Esophagus squamous epithelium (tissue), 5 donors: ENCODE data around the gene HS3ST2. TPM values are rescaled to one million over a fixed set of nuclear protein-coding genes. Genes with fewer than 3 reads are reported as not detected.

Experiments used
- DNase-seq: peaks from one replicate; lab custom pipeline; 2025; lab: John Stamatoyannopoulos, UW
- H3K27ac ChIP-seq, 4 donors: fragments of 200-600 bp; sonication (generic); one replicate each; pipeline ENCODE4 v1.5.1; 2016 to 2019; ENCODE audit warnings: mild to moderate bottlenecking in 1 of 4
- H3K27me3 ChIP-seq, 4 donors: fragments of 200-600 bp; sonication (generic); 1 replicate in 3 of 4; 2 replicates in 1 of 4; pipeline versions ENCODE4 v1.5.1 to v1.6.0; 2017 to 2021; ENCODE audit warnings: antibody characterized with exemption in 1 of 4
- H3K36me3 ChIP-seq, 3 donors: fragments of 200-600 bp; sonication (generic); one replicate each; pipeline ENCODE4 v1.5.1; 2016 to 2019
- H3K4me1 ChIP-seq, 3 donors: fragments of 200-600 bp; sonication (generic); one replicate each; pipeline ENCODE4 v1.5.1; 2017 to 2019
- H3K4me3 ChIP-seq, 4 donors: fragments of 200-600 bp; sonication (generic); 1 replicate in 3 of 4; 2 replicates in 1 of 4; pipeline ENCODE4 v1.5.1; 2016 to 2019; ENCODE audit warnings: mild to moderate bottlenecking in 2 of 4, moderate library complexity in 1 of 4
- H3K9me3 ChIP-seq, 3 donors: fragments of 200-600 bp; sonication (generic); one replicate each; pipeline ENCODE4 v1.5.1; 2016 to 2019
- CTCF ChIP-seq, 6 experiments: fragments of 450-650 bp in 4 of 6; fragments of 200-600 bp in 2 of 6; sonication (generic) in 2 of 6; IDR thresholded peaks; one replicate each; pipeline ENCODE4 v1.5.1; 2016 to 2019; ENCODE audit warnings: antibody characterized with exemption in 6 of 6, mild to moderate bottlenecking in 4 of 6, moderate library complexity in 4 of 6
- POLR2A ChIP-seq, 4 donors: fragments of 450-650 bp; IDR thresholded peaks; one replicate each; pipeline ENCODE4 v1.6.1; 2017; ENCODE audit warnings: antibody characterized with exemption in 4 of 4, mild to moderate bottlenecking in 4 of 4, moderate library complexity in 3 of 4
- WGBS, 2 donors: methylation state at CpG; one replicate each; pipeline ENCODE4 v1.1.5; 2018; 5-methylcytosine and 5-hydroxymethylcytosine counted together
- intact Hi-C: fragments of 100-400 bp; cut with DNase I; formaldehyde crosslinking; loops from one replicate; pipeline ENCODE4 v1.15.0; 2022
- total RNA-seq, 4 donors: library from RNA; depleted of rRNA; stranded (reverse); fragments of >200 nt; gene quantifications; one replicate each; pipeline ENCODE4 v1.1.0, GENCODE V29; 2016
- donor health status: DM: yes; HTN: yes; CAD: no.

Gene HS3ST2
- total RNA-seq, 4 donors from 2014 or later: 0.12 to 0.76 (median 0.30) TPM; not detected in 1

- Histone ChIP-seq H3K36me3 (no peaks in the 10 kb centered on the region), H3K4me1 (no peaks in the 10 kb centered on the region), H3K27me3 (peaks cover 0 to 25% (median 0%) of the 10 kb centered on the region in 4 donors), H3K4me3 (no peak overlapping the region), H3K9me3 (no peaks in the 10 kb centered on the region), H3K27ac (no peak overlapping the region)
- intact Hi-C loops: no loop called here
- DNase-seq: no peak
- TF ChIP-seq CTCF (IDR thresholded peaks at IDR 0.05) (no peak), POLR2A (IDR thresholded peaks at IDR 0.05) (no peak)
These were observed 50.4 kb downstream of the HS3ST2 start for GRCh38 chr16:22864375-22864774.

DNA sequence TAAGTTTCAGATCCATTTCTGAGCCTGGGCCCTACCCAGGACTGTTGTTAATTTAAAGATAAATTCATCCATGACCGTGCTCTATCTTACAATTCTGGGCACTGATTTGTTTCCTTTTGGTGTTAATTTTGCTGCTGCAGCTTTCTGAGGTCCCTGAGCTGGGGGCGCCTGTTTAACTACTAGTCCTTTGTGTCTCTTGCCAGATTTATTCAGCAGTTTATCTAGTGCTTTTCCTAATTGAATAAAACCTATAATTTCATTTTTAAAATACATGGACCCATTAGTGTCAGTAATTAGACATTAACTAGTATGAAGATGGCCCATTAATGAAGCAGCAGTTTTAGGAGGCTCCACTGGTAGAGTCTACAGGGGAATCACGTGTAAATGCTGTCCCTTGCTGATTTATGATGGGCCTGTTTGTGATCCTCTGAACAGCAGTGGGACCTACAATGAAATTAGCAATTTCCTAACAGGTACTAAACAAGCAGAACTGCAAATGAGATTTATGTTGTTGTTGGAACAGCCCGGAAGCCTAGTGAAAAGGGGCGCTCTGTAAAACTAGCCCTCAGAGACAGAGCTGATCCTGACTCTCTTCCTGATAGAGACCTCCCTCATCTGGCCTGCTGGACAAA is 54.7 kb downstream of the HS3ST2 start:
- Histone ChIP-seq H3K27me3 (peaks cover 0 to 6% (median 0%) of the 10 kb centered on the region in 4 donors), H3K4me3 (no peak overlapping the region), H3K9me3 (no peaks in the 10 kb centered on the region), H3K36me3 (no peaks in the 10 kb centered on the region), H3K27ac (no peak overlapping the region), H3K4me1 (no peaks in the 10 kb centered on the region)
- intact Hi-C loops: no loop called here
- 50 to 74% methylated on average over 3 to 5 of the region's 5 CpGs for WGBS, 2 donors
- no peak for DNase-seq
- TF ChIP-seq POLR2A (IDR thresholded peaks at IDR 0.05) (no peak), CTCF (IDR thresholded peaks at IDR 0.05) (no peak)

GRCh38 chr16:22871861-22872260 is 57.9 kb downstream of the HS3ST2 start:
- Histone ChIP-seq H3K27me3 (peaks cover 0 to 15% (median 0%) of the 10 kb centered on the region in 4 donors), H3K4me1 (no peaks in the 10 kb centered on the region), H3K9me3 (no peaks in the 10 kb centered on the region), H3K4me3 (no peak overlapping the region), H3K27ac (no peak overlapping the region), H3K36me3 (no peaks in the 10 kb centered on the region)
- intact Hi-C loops: no loop called here
- DNase-seq: no peak
- WGBS, 2 donors: 50 to 67% methylated on average over 3 to 4 of the region's 4 CpGs
- no peak for TF ChIP-seq POLR2A (IDR thresholded peaks at IDR 0.05)
- TF ChIP-seq CTCF (IDR thresholded peaks at IDR 0.05): no peak

DNA sequence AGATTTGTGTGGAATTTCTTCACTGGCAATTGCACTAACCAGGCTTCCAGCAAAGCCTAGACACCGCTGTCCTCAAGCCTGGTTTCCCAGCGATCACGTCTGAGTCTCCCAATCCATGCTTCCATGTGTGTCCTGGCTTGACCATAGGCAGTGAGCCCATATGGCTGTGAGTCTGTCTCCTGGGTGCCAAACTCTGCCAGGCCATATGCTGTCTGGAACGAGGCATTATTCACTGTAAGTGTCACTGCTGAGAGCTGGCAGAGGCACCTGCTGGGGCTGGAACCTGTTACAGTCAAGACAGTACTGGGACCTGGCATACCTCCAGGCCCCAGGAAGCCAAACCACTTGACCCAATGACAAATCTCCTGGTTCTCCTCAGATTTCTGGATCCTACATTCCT is 60.4 kb downstream of the HS3ST2 start:
- no peak for TF ChIP-seq POLR2A (IDR thresholded peaks at IDR 0.05)
- Histone ChIP-seq H3K4me1 (no peaks in the 10 kb centered on the region), H3K27ac (no peak overlapping the region), H3K9me3 (no peaks in the 10 kb centered on the region), H3K4me3 (no peak overlapping the region), H3K36me3 (no peaks in the 10 kb centered on the region), H3K27me3 (peaks cover 0 to 34% (median 0%) of the 10 kb centered on the region in 4 donors)
- intact Hi-C loops: no loop called here
- WGBS, 2 donors: 79 to 93% methylated on average over 3 to 4 of the region's 4 CpGs
- DNase-seq: no peak

DNA sequence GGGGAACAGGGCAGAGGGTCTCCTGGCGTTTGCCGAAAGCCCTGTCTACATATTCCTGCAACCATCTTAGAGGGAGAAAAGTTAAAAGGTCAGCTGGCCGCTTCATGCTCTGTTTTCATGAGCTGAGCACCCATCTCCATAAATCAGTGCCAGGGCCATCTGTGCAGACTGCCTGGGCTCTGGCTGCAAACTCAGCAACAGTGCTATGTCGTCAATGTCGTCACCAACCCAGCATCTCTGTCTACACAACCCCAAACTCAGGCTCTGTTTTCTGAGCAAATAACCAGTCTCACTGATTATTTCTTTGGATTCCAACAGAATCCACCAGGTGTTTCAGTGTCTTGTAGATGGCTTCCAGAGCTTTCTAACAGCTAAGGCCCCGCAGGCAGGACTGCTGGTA is 65.0 kb downstream of the HS3ST2 start:
- intact Hi-C loops: no loop called here
- no peak for DNase-seq
- 39 to 70% methylated on average over 4 to 5 of the region's 6 CpGs for whole genome bisulfite sequencing, 2 donors
- peaks cover 0 to 40% (median 0%) of the 10 kb centered on the region in 4 donors for H3K27me3 ChIP-seq
- H3K9me3 ChIP-seq: no peaks in the 10 kb centered on the region
- TF ChIP-seq CTCF (IDR thresholded peaks at IDR 0.05): no peak
- TF ChIP-seq POLR2A (IDR thresholded peaks at IDR 0.05): no peak
- no peak overlapping the region for H3K27ac ChIP-seq
- H3K4me1 ChIP-seq: no peaks in the 10 kb centered on the region
- H3K4me3 ChIP-seq: no peak overlapping the region
- H3K36me3 ChIP-seq: no peaks in the 10 kb centered on the region
